GM21529 (cell line): ENCODE data around the gene ZNF705A.
"Not testable (repeated sequence)": the region's sequence is repeated elsewhere in the genome, so short reads cannot be mapped to it uniquely, and the experiment has no call there.

ENCODE experiments used
- ATAC-seq: cut with Tn5 transposase; IDR thresholded peaks from one replicate; pipeline ENCODE4 v1.9.1; 2021; ENCODE audit not compliant: unreplicated experiment

The ZNF705A gene

DNA sequence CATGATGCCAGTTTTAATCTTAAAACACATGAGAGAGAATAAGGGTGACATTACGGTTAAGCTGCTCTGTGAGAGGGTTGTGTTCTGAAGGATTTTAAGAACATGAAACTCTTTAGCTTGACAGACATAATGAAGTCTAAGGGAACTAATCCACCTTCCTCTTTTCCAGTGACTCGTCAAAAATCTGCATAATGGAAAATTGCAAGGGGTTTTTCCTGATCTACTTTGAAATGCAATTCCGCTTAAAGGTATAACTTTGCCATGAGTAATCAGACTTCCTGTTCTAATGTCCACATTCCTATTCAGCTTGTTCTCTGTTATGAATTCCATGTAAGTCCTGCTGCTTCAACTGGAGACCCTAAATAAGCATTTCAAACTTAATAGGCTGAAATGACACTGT, at the start of gene ZNF705A:
Gene ZNF705A (plus strand): TSS at position 171 of the 400 bp plus-strand sequence. CDS start 15,611 bp downstream, outside the sequence.
- no peak for ATAC-seq

DNA sequence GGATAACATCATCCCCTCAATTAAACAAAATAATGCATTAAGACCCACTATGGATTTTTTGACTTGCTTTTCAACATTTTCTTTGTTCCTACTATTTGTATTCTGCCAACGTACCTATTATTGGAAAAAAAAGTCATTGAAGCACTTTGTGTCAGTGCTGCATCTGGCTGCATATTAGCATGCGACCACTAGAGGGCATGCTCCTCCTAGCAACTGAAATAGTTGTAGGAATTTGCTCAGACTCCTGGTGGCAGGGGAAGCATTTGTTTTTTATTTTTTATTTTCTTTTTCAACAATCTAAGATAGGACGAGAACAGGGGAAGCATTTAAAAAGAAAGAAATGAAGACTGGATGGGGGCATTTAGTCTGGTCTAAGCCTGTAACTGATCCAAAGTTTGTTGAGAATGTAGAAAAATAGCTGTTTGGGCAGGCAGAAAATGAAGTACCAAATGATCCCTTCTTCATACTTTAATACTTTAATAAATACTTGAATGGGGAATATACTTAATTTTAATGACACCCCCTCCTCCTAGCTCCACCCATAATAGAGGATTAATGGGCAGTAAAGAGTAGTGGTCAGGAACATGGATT, 47.9 kb upstream of the ZNF705A start:
- peak; percentile 59 for ATAC-seq

DNA sequence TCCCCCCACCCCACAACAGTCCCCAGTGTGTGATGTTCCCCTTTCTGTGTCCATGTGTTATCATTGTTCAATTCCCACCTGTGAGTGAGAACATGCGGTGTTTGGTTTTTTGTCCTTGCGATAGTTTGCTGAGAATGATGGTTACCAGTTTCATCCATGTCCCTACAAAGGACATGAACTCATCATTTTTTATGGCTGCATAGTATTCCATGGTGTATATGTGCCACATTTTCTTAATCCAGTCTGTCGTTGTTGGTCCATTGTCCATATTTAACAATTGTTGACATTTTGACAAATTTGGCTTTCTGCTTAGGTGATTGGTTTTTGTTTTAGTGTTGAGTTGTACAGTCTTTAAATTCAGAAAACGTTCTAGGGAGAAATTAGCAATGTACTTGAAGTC, 43.7 kb upstream of the ZNF705A start:
- not testable (repeated sequence) for ATAC-seq

DNA sequence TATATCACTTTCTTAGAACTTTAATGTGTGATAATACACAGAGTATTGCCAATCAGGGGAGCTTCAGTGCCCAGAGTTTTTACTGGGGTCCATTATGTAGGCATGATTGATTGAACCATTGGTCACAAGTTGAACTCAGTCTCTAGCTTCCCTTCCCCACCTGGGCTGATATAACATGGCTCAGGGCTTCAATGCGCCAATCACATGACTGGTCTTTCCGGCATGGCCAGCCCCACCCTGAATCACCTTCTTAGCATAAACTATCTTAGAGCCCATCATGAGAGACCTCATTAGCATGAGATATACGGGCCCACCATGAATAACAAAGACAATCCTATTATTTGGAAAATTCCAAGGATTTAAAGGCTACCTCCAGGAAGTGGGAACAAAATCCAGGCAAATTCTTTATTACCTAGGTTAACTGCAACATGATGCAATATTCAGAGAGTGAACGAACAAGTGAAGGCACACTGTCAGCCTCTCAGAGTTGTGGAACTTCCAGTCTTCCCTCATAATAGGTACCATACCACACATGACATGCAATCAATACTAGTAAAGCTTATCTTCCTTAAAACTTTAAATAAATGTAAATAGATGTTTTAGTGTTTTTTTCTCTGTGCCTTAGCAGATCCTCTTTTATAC, 36.6 kb upstream of the ZNF705A start:
- ATAC-seq: no peak

DNA sequence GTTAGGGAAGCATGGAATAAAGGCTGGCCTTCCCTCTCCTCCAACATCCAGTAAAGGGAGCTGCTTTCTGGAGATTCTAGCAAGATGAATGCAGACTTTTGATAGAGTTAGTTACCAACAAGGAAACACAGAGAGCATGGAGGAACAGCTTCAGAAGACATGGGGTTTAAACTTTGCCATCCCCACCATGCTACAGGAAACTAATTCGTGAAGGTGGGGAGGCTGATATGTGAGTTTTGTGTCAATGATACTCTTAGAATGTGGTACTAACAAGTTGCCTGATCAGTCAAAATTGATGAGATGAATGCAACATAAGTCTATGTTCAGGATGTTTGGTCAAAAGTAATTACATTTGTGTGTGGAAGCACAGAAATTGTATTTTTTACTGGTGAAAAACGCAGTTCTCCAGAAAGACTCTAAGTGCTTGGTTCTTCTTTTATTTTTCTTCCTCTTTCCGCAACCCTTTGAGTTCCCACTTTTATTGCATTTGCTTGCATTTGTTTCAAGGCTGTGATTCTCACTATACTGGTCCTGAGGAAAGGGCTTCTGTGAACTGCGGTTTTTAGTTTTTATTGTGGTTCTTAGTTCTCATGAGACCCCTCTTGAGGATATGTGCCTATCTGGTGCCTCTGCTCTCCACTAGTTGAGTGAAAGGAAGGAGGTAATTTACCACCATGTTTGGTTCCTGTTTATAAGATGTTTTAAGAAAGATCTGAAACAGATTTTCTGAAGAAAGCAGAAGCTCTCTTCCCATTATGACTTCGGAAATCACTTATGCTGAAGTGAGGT, 33.5 kb upstream of the ZNF705A start, which contains the start of gene CLEC4A:
Gene CLEC4A (plus strand): TSS at position 494 of the 789 bp plus-strand sequence. CDS start 262 bp downstream, at position 756.
- no peak for ATAC-seq

DNA sequence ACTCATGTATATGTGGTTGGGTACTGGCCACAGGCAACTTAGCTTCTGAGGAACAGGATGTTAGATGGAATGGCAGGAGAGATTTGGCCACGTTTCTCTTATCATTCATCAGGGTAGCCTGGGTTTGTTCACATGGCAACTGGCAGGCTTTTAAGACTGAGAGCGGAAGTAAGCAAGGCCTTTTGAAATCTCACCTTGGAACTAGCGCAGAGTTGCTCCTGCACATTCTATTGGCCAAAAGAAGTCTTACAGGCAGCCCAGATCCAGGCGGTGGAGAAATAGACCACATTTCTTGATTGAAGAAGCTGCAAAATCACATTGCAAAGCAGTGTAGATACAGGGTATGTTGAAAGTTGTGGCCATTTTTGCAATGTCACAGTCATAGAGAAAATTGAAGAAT, 29.7 kb upstream of the ZNF705A start:
- ATAC-seq: no peak

DNA sequence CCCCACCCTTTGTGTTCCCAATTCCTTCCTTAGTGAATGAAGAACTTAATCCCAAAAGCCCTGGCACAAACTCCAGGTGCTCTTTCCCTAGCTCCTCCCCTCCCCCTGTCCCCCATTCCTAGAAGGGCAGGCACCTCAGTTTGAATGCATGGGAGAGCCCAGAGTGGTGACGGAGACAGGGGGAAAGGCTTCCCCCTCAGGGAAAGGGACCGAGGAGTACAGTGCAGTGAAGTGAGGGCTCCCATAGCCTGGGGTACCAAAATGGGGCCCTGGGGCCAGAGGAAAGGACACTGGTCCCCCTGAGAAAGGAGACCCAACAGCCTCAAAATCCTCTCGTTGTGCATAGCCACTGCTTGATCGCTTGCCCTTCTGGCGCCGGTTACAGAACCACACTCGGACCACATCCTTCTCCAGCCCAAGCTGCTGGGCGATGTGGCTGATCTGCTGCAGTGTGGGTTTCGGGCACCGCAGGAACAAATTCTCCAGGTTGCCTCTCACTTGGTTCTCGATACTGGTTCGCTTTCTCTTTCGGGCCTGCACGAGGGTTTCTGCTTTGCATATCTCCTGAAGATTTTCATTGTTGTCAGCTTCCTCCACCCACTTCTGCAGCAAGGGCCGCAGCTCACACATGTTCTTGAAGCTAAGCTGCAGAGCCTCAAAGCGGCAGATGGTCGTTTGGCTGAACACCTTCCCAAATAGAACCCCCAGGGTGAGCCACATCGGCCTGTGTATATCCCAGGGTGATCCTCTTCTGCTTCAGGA, 23.0 kb upstream of the ZNF705A start:
- not testable (repeated sequence) for ATAC-seq

DNA sequence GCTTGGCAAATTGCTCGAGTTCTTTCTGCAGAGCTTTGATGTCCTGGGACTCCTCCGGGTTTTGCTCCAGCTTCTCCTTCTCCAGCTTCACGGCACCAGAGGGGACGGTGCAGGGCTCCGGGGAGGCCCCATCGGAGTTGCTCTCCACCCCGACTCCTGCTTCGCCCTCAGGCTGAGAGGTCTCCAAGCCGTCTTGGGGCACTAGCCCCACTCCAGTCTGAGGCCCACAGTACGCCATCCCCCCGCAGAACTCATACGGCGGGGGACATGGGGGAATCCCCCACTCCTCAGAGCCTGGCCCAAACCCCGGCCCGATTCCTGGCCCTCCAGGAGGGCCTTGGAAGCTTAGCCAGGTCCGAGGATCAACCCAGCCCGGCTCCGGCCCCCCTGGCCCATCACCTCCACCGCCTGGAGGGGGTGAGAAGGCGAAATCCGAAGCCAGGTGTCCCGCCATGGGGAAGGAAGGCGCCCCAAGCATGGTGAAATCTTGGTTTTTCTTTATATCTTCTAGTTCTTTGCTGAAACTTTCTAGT, 22.4 kb upstream of the ZNF705A start:
- not testable (repeated sequence) for ATAC-seq

DNA sequence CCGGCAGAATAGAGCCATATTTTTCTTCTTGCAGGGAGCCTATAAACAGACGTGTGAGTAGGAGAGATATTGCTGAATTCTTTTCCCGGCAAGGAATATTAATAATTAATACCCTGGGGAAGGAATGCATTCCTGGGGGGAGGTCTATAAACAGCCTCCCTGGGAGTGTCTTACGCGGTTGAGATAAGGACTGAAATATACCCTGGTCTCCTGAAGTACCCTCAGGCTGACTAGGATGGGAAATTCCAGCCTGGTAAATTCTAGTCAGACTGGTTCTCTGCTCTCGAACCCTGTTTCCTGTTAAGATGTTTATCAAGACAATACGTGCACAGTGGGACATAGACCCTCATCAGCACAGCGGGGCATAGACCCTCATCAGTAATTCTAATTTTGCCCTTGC, 15.2 kb upstream of the ZNF705A start:
- not testable (repeated sequence) for ATAC-seq

DNA sequence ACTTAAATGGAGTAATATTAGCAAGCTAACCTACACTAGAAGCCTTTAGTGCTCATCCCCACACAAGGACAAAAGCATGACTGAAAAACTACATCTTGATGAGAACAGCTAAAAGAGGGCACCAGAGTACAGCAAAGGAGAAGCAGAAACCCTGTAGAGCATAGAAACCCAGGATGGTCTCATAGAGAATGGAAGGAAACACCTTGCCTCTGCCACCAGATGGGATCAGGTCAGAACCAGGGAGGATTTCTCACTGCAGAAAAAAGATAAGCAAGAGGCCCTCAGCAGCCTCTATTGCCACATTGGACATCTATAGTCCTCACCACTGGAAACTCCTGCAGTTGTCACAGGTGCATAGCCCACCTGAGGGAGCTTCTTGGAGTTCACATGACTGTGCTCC, 13.6 kb upstream of the ZNF705A start:
- no peak for ATAC-seq

DNA sequence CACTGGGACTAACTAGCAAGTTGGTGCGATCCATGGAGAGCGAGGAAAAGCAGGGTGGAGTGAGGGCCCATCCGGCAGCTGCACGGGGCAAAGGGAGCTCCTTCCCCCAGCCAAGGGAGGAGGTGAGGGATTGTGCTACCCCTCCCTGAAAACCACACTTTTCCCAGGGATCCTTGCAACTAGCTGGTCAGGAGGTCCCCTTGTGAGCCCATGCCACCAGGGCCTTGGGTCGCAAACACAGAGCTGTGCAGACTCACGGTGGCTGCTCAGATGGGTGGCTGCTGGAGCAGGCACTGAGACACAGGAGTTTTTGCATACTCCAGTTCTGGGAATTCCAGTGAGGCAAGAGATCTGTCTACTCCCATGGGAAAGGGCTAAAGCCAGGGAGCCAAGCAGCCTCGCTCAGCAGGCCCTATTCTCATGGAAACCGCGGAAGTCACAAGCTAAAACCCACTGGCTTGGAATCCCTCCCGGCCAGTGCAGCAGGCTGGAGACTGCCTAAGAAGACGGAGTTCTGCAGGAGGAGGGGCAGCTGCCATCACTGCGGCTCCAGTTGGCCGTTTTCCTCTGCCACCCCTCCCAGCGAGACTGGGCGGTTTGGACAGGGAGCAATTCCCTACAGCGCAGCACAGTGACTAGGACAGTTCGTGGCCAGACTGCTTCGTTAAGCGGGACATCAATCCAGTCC, 10.9 kb upstream of the ZNF705A start:
- no peak for ATAC-seq

DNA sequence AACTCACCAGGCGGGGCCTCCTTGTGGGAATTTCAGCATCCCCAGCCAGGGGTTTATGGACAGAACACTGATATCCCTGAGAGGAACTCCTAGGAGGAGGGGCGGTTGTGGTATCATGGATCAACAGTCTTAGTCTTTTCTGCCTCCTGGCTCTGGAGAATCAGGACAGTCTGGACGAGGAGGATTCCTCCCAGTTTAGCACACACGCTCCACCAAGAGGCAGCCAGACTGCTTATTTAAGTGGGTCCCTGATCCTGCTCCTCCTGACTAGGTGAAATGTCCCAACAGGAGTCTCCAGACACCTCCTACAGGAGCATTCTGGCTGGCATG, 10.4 kb upstream of the ZNF705A start:
- ATAC-seq: no peak

DNA sequence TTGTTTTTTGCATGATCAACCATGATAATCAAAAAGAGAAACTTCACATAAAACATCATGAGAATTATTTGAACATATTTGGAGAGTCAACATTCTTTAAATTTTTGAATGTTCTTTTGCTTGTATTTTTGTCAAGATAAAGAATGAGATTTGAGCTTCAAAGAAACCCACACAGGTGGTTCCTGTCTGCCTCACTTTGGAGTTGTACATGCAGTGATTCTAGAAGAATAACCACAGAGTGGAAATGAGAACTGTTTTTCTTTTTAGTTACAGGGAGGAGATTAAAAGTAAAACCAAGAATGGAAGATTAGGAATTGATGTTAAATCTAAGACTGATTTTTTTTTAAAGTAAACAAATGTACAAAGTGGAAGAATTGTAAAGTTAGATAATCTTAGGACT, 2.3 kb upstream of the ZNF705A start:
- ATAC-seq: no peak

DNA sequence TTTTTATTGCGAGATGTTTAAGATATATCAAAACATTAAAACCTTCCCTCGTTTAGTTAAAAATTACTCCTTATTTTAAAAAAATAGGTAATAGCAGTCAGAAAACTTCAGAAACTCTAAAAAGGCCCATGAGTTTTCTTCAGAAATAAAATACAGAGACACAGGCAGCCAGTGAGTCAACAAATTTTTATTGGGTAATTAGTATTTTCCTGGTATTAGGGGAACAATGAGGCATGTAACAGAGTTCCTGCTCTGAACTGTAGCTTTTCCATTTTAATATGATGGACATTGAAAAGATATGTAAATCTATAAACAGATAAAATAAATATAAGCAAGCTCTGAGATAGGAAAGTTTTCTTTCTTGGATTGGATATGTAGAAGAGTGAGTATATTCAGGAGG, 399 bp upstream of the ZNF705A start:
- ATAC-seq: no peak

DNA sequence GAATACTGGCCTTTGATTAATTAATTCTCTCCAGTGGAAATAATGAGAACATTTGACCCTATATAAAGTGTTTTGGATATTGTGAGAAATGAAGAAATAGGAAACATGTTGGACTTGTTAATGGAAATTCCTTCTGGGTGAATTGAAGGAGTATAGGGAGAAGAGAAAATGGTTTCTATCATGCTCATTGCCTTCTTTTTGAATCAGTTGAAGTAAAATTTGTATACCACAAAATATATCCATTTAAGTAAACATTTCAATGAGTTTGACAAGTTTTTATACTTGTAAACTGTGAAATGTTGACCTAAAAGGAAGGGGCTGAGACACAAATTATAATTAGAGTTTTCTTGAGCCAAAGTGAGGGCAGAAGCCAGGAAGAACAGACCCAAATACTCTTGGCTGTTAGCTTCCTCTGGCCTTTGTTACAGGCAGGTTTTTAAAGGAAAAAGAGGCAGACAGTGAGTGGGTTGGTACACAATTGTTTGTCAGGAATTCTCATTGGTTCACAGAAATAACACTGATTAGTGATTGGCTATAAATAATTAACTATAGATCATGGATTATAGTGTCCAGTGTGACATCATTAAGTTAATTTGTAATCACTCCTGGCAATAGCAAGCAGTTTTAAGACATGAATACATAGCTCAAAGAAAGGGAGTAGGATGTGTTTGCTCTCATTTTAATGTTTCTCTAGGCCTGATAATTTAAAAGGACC, 826 bp downstream of the ZNF705A start:
- ATAC-seq: no peak

DNA sequence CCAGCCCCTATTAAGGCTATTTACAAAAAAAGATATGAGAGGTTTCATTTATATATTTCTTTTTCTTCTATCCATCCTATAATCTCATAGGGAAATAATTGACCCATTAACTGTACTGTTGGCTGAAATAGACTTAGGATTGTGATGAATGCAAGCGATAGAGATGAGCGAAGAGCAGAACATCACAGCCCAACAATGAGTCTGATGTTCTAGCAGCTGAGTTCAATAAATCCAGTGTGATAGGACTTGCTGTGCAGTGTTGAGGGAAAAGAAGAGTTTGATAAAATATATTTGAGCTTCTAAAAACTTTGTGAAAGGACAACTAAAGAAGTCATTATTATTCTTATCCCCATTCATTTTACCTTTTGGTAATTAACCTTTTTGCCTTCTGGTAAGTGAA, 16.1 kb downstream of the ZNF705A start:
- ATAC-seq: not testable (repeated sequence)

DNA sequence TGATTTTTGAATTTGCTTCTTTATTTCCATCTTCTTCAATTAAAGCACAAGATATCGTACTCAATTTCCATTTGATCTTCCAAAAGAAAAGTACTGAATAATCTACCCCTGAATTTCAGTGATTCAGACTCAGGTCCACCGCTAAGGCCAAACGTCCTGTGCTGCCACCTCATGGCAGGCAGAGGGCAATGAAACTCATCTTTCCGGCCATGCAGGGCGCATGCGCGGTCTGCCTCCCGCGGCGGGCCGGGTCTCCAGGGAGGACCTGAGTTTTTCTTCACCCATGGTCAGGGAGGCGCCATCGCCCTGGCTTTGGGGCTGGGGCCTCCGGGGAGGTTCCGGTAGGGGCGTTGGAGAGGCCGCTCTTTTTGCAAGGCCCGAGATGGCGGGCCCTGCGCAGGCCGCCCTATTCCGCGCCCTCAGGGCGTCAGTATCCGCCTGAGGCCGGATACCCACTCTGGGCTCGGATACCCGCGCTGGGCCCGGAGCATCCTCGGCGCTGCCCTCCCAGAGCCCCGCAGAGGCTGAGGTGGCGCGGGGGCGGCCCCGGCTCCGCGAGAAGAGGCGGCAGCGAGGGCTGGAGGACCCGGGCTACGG, 23.3 kb downstream of the ZNF705A start:
- not testable (repeated sequence) for ATAC-seq

DNA sequence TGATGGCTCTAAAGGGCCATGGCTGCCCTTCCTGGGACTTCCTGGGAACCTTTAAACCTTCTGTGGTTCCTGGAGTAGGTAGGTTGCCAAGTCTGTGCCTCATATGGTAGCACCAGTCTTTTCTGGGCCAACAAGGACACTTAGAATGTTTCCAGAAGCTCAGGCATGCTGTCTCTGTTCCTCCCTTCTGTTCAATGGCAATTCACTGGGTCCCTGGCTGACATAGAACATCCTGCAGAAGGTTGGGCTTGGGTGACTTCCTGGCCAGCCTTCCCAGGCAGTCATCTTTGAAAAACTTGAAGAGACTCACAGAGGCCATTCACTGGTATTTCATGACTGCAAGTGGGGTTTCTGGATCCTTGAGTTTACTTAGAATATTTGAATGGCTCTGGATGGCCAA, 24.5 kb downstream of the ZNF705A start:
- ATAC-seq: not testable (repeated sequence)

DNA sequence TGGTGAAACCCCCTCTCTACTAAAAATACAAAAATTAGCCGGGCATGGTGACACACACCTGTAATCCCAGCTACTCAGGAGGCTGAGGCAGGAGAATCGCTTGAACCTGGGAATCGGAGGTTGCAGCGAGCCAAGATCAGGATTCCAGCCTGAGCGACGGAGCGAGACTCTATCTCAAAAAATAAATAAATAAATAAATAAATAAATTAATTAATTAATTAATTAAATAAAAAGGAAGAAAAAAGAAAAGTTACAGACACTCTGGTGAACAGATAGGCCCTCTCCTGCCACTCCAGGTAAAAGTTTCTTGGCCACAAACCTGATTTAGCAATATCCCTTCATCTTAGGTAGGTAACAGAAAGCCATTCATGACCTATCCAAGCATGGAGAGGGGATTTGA, 26.1 kb downstream of the ZNF705A start:
- ATAC-seq: not testable (repeated sequence)
